Measurements from ENCODE around the gene ABCA12. TPM values are rescaled to one million over a fixed set of nuclear protein-coding genes. Genes with fewer than 3 reads are reported as not detected.

The ABCA12 gene
- total and polyA plus RNA-seq, 10 of the 15 experiments (the other 5 are each of a cell fraction or from before 2014, with no cell fraction given) = 1.2 to 12.1 (median 6.0) TPM

DNA sequence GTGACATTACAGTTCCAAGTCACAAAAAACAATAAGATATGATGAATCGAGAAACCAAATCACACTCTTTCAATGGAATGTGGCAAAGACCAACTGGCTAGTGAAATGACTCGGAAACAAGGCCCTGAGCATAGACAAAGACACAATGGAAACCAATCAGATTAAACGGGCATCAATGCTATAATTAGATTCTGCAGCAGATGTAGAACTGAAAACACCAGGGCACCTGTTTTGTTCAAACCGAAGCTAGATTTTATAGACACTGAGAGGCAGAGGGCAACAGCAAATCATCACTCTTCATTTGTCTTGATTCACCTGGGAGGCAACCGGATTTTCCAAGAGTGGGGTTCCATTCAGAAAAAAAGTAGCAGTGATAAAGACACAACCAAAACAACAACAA, 236.1 kb downstream of the ABCA12 start (continued):
- TF ChIP-seq, protein P1, sequence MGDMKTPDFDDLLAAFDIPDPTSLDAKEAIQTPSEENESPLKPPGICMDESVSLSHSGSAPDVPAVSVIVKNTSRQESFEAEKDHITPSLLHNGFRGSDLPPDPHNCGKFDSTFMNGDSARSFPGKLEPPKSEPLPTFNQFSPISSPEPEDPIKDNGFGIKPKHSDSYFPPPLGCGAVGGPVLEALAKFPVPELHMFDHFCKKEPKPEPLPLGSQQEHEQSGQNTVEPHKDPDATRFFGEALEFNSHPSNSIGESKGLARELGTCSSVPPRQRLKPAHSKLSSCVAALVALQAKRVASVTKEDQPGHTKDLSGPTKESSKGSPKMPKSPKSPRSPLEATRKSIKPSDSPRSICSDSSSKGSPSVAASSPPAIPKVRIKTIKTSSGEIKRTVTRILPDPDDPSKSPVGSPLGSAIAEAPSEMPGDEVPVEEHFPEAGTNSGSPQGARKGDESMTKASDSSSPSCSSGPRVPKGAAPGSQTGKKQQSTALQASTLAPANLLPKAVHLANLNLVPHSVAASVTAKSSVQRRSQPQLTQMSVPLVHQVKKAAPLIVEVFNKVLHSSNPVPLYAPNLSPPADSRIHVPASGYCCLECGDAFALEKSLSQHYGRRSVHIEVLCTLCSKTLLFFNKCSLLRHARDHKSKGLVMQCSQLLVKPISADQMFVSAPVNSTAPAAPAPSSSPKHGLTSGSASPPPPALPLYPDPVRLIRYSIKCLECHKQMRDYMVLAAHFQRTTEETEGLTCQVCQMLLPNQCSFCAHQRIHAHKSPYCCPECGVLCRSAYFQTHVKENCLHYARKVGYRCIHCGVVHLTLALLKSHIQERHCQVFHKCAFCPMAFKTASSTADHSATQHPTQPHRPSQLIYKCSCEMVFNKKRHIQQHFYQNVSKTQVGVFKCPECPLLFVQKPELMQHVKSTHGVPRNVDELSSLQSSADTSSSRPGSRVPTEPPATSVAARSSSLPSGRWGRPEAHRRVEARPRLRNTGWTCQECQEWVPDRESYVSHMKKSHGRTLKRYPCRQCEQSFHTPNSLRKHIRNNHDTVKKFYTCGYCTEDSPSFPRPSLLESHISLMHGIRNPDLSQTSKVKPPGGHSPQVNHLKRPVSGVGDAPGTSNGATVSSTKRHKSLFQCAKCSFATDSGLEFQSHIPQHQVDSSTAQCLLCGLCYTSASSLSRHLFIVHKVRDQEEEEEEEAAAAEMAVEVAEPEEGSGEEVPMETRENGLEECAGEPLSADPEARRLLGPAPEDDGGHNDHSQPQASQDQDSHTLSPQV (IDR thresholded peaks at IDR 0.05) = no peak
- TF ChIP-seq RAD51 (IDR thresholded peaks at IDR 0.05) (no peak), SIX5 (IDR thresholded peaks at IDR 0.05; ENCODE audit: low read depth, low read length, severe bottlenecking) (no peak), NFYB (IDR thresholded peaks at IDR 0.05; ENCODE audit: insufficient read depth, low read depth, low read length) (no peak)

DNA sequence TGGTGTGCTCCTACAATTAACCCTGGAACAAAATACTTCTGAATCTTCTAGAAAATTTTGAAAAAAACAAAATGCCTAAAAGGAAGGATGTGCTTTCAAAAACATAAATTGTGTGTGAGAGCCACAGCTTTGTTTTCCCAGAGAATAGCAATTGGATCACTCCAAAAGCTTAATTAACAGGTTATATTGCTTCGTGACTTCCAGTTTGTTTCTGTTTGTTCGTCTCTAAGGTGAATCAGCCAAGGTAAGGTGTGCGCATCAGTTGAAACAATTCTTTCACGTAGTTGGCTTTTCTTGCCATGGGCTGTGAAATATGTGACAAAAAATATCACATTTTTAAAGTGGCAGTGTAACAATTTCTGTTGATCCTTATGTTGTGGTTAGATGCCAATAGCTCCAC, 238.7 kb downstream of the ABCA12 start:
- H2AFZ ChIP-seq (ENCODE audit: control insufficient read depth, low read depth, low read length) = no peak overlapping the region
- TF ChIP-seq, protein P2, sequence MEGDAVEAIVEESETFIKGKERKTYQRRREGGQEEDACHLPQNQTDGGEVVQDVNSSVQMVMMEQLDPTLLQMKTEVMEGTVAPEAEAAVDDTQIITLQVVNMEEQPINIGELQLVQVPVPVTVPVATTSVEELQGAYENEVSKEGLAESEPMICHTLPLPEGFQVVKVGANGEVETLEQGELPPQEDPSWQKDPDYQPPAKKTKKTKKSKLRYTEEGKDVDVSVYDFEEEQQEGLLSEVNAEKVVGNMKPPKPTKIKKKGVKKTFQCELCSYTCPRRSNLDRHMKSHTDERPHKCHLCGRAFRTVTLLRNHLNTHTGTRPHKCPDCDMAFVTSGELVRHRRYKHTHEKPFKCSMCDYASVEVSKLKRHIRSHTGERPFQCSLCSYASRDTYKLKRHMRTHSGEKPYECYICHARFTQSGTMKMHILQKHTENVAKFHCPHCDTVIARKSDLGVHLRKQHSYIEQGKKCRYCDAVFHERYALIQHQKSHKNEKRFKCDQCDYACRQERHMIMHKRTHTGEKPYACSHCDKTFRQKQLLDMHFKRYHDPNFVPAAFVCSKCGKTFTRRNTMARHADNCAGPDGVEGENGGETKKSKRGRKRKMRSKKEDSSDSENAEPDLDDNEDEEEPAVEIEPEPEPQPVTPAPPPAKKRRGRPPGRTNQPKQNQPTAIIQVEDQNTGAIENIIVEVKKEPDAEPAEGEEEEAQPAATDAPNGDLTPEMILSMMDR (IDR thresholded peaks at IDR 0.05 in 2 of 3, conservative IDR thresholded peaks at IDR 0.05 in 1 of 3; ENCODE audit: control insufficient read depth in 2 of 3, extremely low read depth in 1 of 3, insufficient read depth in 1 of 3, low read depth in 3 of 3, low read length in 3 of 3) = no peak
- no peak for TF ChIP-seq ZNF384 (IDR thresholded peaks at IDR 0.05; ENCODE audit: borderline replicate concordance, low read depth, low read length)
- TF ChIP-seq, protein P3, sequence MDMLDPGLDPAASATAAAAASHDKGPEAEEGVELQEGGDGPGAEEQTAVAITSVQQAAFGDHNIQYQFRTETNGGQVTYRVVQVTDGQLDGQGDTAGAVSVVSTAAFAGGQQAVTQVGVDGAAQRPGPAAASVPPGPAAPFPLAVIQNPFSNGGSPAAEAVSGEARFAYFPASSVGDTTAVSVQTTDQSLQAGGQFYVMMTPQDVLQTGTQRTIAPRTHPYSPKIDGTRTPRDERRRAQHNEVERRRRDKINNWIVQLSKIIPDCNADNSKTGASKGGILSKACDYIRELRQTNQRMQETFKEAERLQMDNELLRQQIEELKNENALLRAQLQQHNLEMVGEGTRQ (IDR thresholded peaks at IDR 0.05; ENCODE audit: borderline replicate concordance, low read depth, low read length) = no peak
- no peak for TF ChIP-seq HCFC1 (IDR thresholded peaks at IDR 0.05; ENCODE audit: low read length)
- TF ChIP-seq, protein P4, sequence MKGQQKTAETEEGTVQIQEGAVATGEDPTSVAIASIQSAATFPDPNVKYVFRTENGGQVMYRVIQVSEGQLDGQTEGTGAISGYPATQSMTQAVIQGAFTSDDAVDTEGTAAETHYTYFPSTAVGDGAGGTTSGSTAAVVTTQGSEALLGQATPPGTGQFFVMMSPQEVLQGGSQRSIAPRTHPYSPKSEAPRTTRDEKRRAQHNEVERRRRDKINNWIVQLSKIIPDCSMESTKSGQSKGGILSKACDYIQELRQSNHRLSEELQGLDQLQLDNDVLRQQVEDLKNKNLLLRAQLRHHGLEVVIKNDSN (IDR thresholded peaks at IDR 0.05; ENCODE audit: borderline replicate concordance, extremely low read length, insufficient read depth, low read depth, low read length) = no peak
- TF ChIP-seq ZSCAN29 (IDR thresholded peaks at IDR 0.05) = no peak
- no peak for TF ChIP-seq SMAD5 (IDR thresholded peaks at IDR 0.05; ENCODE audit: low read depth)
- no peak for TF ChIP-seq ASH2L (IDR thresholded peaks at IDR 0.05; ENCODE audit: borderline replicate concordance, low read depth)
- TF ChIP-seq RBBP5 (conservative IDR thresholded peaks at IDR 0.05) = no peak
- TF ChIP-seq, protein P5, sequence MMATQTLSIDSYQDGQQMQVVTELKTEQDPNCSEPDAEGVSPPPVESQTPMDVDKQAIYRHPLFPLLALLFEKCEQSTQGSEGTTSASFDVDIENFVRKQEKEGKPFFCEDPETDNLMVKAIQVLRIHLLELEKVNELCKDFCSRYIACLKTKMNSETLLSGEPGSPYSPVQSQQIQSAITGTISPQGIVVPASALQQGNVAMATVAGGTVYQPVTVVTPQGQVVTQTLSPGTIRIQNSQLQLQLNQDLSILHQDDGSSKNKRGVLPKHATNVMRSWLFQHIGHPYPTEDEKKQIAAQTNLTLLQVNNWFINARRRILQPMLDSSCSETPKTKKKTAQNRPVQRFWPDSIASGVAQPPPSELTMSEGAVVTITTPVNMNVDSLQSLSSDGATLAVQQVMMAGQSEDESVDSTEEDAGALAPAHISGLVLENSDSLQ (IDR thresholded peaks at IDR 0.05) = no peak

More for the DNA sequence above, 238.7 kb downstream of the ABCA12 start:
- no peak overlapping the region for H3K4me2 ChIP-seq (ENCODE audit: control insufficient read depth, insufficient read depth)
- CTCF ChIA-PET = interaction anchor here (1.1 to 1.3 kb wide), 2 partner anchors 17 to 29 kb away, joined by 5 read pairs; no protein-coding TSS in a partner anchor
- H3K9ac ChIP-seq (ENCODE audit: control insufficient read depth, insufficient read depth, low read length) = no peak overlapping the region
- no peak for FAIRE-seq
- 90% methylated on average over 4 of the region's 4 CpGs for WGBS (ENCODE audit: insufficient coverage, insufficient replicate concordance, low lambda C conversion rate, missing lambda C conversion rate)
- DNase-seq (ENCODE audit: low read depth, low spot score) = no peak
- no peak overlapping the region for H3K4me3 ChIP-seq
- no peak for ATAC-seq
- H3K4me1 ChIP-seq (ENCODE audit: control insufficient read depth, insufficient read depth, low read length) = no peaks in the 10 kb centered on the region
- POLR2A ChIA-PET = no interaction called here
- in situ Hi-C loops (cut with MboI) = no loop called here
- SMC1A ChIA-PET (ENCODE audit: uncharacterized antibody, unreplicated experiment) = interaction anchor here (1.1 to 1.9 kb wide), 3 partner anchors 18 to 387 kb away, joined by 3 to 6 read pairs (median 3); no protein-coding TSS in a partner anchor
- H3K79me2 ChIP-seq (ENCODE audit: control insufficient read depth, insufficient read depth, low read length) = no peaks in the 10 kb centered on the region
- H3K27ac ChIP-seq (ENCODE audit: control insufficient read depth, insufficient read depth) = no peak overlapping the region
- no TSS peak for BruUV-seq (replicated peaks)
- no peaks in the 10 kb centered on the region for H3K36me3 ChIP-seq (ENCODE audit: control insufficient read depth in 2 of 2, insufficient read depth in 2 of 2, low read length in 1 of 2)
- intact Hi-C loops (cut with micrococcal nuclease; ENCODE audit: unreplicated experiment) = no loop called here
- H4K20me1 ChIP-seq (ENCODE audit: control insufficient read depth, insufficient read depth) = no peaks in the 10 kb centered on the region
- no peaks in the 10 kb centered on the region for H3K9me3 ChIP-seq (replicated peaks; ENCODE audit: control insufficient read depth, insufficient read depth, low read length)
- no peaks in the 10 kb centered on the region for H3K27me3 ChIP-seq (replicated peaks in 1 of 2; ENCODE audit: control insufficient read depth in 2 of 2, insufficient read depth in 2 of 2, low read length in 1 of 2)
- RAD21 ChIA-PET (ENCODE audit: unreplicated experiment) = no interaction called here
